Neutrophil (primary cell): ENCODE measurements around the gene ZC3H12D.

Experiments used
- H3K27ac ChIP-seq: fragments of 200-600 bp; sonication (generic); 2 replicates; pipeline ENCODE4 v1.5.1; 2016; ENCODE audit warnings: mild to moderate bottlenecking, moderate library complexity
- H3K27me3 ChIP-seq: fragments of 200-600 bp; sonication (generic); 2 replicates; pipeline ENCODE4 v1.6.0; 2016; ENCODE audit warnings: mild to moderate bottlenecking
- H3K36me3 ChIP-seq: fragments of 200-600 bp; sonication (generic); 2 replicates; pipeline ENCODE4 v1.5.1; 2017
- H3K4me1 ChIP-seq, 2 experiments: fragments of 200-600 bp in 1 of 2; sonication (generic) in 1 of 2; 1 replicate in 1 of 2; 2 replicates in 1 of 2; pipeline versions ENCODE4 v1.5.1 to v1.6.1; 2013 to 2016; ENCODE audit warnings: low read depth in 1 of 2, low read length in 1 of 2, mild to moderate bottlenecking in 1 of 2, moderate library complexity in 1 of 2; ENCODE audit not compliant: control insufficient read depth in 1 of 2, insufficient read depth in 1 of 2
- H3K4me3 ChIP-seq, 2 experiments: fragments of 200-600 bp in 1 of 2; sonication (generic) in 1 of 2; 1 replicate in 1 of 2; 2 replicates in 1 of 2; pipeline ENCODE4 v1.5.1; 2013 to 2016; ENCODE audit warnings: low read depth in 1 of 2, low read length in 1 of 2, mild to moderate bottlenecking in 1 of 2, moderate library complexity in 1 of 2
- H3K9me3 ChIP-seq: fragments of 200-600 bp; sonication (generic); 2 replicates; pipeline ENCODE4 v1.5.1; 2016
- TF ChIP-seq, protein P1 (sequence below): fragments of 200-600 bp; sonication (generic); IDR thresholded peaks from 2 replicates; pipeline ENCODE4 v1.5.1; 2016; ENCODE audit warnings: antibody characterized with exemption

ZC3H12D gene

DNA sequence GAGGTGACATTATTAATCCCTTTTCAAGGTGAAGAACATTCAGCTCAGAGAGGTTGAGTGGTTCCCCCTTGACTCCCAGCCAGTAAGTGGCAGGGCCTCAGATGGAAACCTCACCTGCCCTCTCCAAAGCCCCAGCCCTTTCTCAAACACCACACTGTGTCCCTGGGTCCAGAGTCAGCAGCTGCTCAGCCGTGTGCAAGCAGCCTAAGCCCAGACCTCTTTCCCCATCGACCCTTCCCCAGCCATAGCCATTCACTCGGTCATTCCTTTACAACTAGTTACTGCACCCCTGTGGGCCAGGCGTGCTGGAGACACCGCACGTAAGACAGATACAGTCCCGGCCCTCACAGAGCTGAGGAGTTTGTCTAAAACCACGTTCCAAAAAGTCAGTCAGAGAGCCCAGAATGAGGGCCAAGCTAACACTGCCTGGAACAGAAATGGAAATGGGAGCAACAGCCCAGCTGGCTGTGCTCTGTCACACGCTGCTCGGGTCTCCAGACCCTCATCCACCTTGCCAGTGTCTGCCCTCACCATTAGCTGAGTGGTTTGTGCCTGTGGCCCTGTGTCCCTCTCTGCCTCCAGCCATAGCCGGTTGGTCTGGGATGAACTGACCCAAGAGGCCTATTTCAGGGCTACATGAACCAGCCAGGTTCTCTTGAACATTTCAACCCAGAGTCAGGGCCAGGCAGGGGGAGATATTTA, 29.6 kb downstream of the ZC3H12D start:
- H3K27ac ChIP-seq: no peak overlapping the region
- no peaks in the 10 kb centered on the region for H3K36me3 ChIP-seq
- TF ChIP-seq, protein P1, sequence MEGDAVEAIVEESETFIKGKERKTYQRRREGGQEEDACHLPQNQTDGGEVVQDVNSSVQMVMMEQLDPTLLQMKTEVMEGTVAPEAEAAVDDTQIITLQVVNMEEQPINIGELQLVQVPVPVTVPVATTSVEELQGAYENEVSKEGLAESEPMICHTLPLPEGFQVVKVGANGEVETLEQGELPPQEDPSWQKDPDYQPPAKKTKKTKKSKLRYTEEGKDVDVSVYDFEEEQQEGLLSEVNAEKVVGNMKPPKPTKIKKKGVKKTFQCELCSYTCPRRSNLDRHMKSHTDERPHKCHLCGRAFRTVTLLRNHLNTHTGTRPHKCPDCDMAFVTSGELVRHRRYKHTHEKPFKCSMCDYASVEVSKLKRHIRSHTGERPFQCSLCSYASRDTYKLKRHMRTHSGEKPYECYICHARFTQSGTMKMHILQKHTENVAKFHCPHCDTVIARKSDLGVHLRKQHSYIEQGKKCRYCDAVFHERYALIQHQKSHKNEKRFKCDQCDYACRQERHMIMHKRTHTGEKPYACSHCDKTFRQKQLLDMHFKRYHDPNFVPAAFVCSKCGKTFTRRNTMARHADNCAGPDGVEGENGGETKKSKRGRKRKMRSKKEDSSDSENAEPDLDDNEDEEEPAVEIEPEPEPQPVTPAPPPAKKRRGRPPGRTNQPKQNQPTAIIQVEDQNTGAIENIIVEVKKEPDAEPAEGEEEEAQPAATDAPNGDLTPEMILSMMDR: no peak

DNA sequence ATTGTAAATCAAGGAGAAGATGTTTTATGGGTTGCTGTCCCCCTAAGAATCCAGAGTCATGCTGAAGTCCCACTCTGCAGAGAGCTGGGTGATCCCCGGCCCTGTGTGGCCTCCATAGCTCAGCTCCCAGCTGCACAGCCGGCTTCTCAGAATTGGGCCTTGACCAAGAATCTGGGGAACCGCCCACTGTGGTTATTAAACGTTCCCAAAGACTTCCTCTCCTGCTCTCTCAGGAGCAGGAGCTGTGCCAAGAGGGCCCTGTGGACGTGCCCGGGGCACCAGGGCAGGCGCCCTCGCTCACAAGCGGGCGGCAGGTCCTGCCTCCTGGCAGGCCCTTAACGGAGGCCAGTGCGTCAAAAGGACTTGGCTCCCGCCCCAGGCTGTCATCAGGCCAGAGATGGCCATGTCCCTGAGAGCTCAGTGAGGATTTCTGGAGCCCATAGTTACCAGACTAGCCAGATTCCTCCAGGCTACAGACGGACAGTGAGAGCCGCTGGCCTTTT, 30.4 kb downstream of the ZC3H12D start:
- H3K4me3 ChIP-seq: no peak overlapping the region
- peaks cover 43% of the 10 kb centered on the region for H3K27me3 ChIP-seq
- no peaks in the 10 kb centered on the region for H3K9me3 ChIP-seq
- H3K36me3 ChIP-seq: no peaks in the 10 kb centered on the region
- TF ChIP-seq, protein P1: no peak
- peaks cover 5 to 9% of the 10 kb centered on the region in 2 experiments for H3K4me1 ChIP-seq
- H3K27ac ChIP-seq: no peak overlapping the region

More for the DNA sequence above, 29.6 kb downstream of the ZC3H12D start:
- H3K9me3 ChIP-seq: no peaks in the 10 kb centered on the region
- H3K27me3 ChIP-seq: peaks cover 36% of the 10 kb centered on the region
- no peak overlapping the region for H3K4me3 ChIP-seq
- peaks cover 5 to 9% of the 10 kb centered on the region in 2 experiments for H3K4me1 ChIP-seq

DNA sequence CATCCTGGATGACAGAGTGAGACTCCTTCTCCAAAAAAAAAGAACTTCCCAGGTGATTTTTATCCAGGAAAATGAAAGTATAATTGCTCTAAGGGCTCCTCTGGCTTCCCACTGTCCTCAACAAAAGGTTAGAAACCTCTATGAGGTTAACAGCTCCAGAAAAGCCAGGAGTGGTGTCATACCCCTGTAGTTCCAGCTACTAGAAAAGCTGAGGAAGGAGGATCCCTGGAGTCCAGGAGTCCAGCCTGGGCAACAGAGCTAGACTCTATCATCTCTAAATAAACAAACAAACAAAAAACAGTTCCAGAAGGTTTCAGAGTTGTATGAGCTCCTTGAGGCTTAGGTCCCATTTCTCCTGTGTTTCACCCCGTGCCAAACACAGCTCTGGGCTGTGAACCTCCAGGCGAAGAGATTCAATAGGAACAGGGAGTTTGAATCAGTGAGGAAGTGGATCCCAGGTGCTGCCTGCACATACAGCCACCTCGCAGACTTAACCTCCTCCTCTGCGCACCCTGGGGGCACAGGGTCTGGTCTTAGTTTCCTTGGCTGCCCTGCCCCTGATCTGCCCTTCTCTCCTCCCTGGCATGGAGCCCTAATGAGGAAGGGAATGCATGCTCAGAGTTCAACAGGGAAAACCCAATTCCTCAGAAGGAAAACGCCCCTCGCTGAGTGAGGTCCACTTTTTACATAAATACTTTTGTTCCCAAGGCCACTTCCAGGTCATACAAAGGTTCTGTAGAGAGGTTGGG, 31.0 kb downstream of the ZC3H12D start:
- Histone ChIP-seq H3K4me1 (peaks cover 5 to 9% of the 10 kb centered on the region in 2 experiments), H3K4me3 (no peak overlapping the region), H3K27me3 (peaks cover 43% of the 10 kb centered on the region), H3K36me3 (no peaks in the 10 kb centered on the region), H3K9me3 (no peaks in the 10 kb centered on the region), H3K27ac (no peak overlapping the region)
- TF ChIP-seq, protein P1: no peak

DNA sequence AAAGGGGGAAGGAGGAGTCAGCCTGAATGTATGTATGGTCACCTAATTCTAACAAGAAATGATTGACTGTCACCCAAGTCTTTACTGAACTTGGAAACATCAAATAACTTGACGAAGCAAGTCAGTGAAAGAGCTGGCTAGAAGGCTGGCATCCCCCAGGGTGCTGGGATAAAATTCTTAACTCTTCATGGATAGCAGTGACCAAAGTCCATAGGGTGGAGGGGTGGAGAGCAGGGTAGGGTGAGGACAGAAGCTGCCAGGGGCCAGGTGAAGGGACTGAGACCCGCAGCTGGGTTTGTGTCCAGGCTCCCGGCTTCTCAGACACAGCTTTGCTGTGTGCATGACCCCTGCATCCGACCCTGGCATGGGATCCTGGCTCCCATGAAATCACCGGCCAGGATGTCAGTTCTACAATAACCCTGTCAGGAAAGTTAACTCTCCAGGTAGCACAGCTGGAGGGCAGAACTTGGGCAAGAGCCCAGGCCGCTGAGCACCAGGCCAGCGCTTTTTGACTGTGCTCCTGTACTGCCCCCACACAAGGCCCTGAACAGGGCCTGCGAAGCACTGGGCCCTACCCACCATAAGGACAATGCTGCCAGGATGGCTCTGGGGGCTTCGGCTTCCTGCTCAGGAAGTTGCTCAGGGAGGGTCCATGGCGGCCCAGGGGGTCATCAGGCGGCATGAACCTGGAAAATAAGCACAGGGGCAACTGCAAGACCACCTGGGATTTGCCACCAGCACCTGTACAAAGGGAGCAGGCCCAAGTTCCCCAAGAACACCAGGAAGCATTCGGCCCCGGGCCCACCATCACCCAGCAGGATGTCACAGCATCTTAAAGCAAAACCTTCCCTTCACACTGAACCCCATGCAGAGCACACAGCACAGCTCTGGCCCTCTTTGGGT, 32.5 kb downstream of the ZC3H12D start:
- Histone ChIP-seq H3K27me3 (peaks cover 43% of the 10 kb centered on the region), H3K9me3 (no peaks in the 10 kb centered on the region), H3K4me1 (peaks cover 5 to 9% of the 10 kb centered on the region in 2 experiments), H3K36me3 (no peaks in the 10 kb centered on the region), H3K27ac (no peak overlapping the region), H3K4me3 (no peak overlapping the region)
- TF ChIP-seq, protein P1: no peak

DNA sequence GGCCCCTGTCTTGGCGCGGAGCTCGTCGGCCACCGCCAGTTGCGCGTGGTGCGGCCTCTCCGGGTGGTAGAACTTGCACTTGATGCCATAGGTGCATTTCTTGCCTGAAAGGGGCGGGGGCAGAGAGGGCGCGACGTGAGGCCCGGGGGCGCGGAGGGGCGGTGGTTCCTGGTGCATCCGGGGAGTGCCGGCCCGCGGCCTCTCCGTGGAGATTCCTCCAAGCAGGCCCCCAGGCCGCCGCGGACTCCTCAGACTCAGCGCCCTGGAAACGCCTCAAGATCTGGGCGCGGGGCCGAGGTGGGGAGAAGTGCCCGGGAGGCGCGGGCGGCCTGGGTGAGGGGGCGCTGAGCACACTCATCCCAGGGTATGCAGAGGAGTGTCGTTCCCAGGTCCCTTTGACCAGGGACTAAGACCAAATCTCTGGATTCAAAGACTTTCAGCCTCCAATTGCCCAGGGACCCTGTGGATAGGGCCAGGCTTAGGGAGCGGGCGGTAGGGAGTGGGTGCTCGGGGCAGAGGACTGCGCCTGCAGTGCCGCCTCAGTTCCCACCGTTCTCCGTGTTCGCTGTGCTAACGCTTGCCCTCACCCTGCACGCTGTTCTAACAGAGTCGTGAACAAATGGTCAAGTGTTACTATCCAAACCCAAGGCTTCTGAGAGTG, 33.3 kb downstream of the ZC3H12D start:
- Histone ChIP-seq H3K9me3 (no peaks in the 10 kb centered on the region), H3K27ac (no peak overlapping the region), H3K36me3 (no peaks in the 10 kb centered on the region), H3K27me3 (peaks cover 43% of the 10 kb centered on the region), H3K4me1 (peaks cover 5 to 9% of the 10 kb centered on the region in 2 experiments), H3K4me3 (no peak overlapping the region)
- TF ChIP-seq, protein P1: no peak
